Endothelial cell of umbilical vein (primary cell): ENCODE results near the gene SH3RF1. TPM values are rescaled to one million over a fixed set of nuclear protein-coding genes. Genes with fewer than 3 reads are reported as not detected.

Source experiments
- BruUV-seq: library from RNA; stranded (reverse); fragments of 400-500 nt; replicated peaks from 2 replicates; lab custom pipeline; 2021; lab: Mats Ljungman, UMichigan
- CTCF ChIA-PET: fragments of 300-600, 350-600 bp; sonication (Branson Sonifier 250); formaldehyde crosslinking; loops from one replicate; lab custom pipeline; 2021; ENCODE audit warnings: antibody characterized with exemption, inconsistent platforms; lab: Charles Lee
- POLR2A ChIA-PET: fragments of 300-600, 350-600 bp; sonication (Branson Sonifier 250); formaldehyde crosslinking; loops from one replicate; lab custom pipeline; 2021; ENCODE audit warnings: antibody characterized with exemption, inconsistent platforms; lab: Charles Lee
- DNase-seq: peaks from one replicate; pipeline ENCODE4 v3.0.0-alpha.2; 2011; ENCODE audit warnings: low read depth, low spot score
- FAIRE-seq: peaks from 2 replicates; lab custom pipeline; 2011; peaks lifted over from hg19 to GRCh38; lab: Jason Lieb, UNC
- H2AFZ ChIP-seq: 2 replicates; pipeline ENCODE4 v1.6.0; 2012; ENCODE audit warnings: low read depth, low read length, control low read depth, inconsistent platforms
- H3K27ac ChIP-seq: 2 replicates; pipeline ENCODE4 v1.5.1; 2011; ENCODE audit warnings: low read depth, mild to moderate bottlenecking, control low read depth, low read length, moderate library complexity; ENCODE audit not compliant: insufficient read depth
- H3K27me3 ChIP-seq, 2 experiments: 2 replicates each; pipeline versions ENCODE4 v1.6.0 to v1.6.1; 2011; ENCODE audit warnings: low read length in 2 of 2, mixed read lengths in 1 of 2; ENCODE audit not compliant: control insufficient read depth in 2 of 2, insufficient read depth in 2 of 2
- H3K36me3 ChIP-seq, 2 experiments: 2 replicates in 1 of 2; 3 replicates in 1 of 2; pipeline ENCODE4 v1.5.1; 2011; ENCODE audit warnings: low read length in 2 of 2, mild to moderate bottlenecking in 1 of 2, moderate library complexity in 1 of 2; ENCODE audit not compliant: control insufficient read depth in 2 of 2, insufficient read depth in 2 of 2; ENCODE audit errors: extremely low read depth in 1 of 2
- H3K4me1 ChIP-seq: 3 replicates; pipeline ENCODE4 v1.5.1; 2011; ENCODE audit warnings: mild to moderate bottlenecking, low read length; ENCODE audit not compliant: control insufficient read depth, insufficient read depth; ENCODE audit errors: extremely low read depth
- H3K4me2 ChIP-seq: 2 replicates; pipeline ENCODE4 v1.6.1; 2011; ENCODE audit warnings: low read length, control low read depth, mixed read lengths; ENCODE audit not compliant: insufficient read depth
- H3K4me3 ChIP-seq, 3 experiments: fragments of 200-600 bp in 1 of 3; sonication (generic), shearing (Covaris generic) in 1 of 3; replicated peaks in 1 of 3; 2 replicates each; pipeline ENCODE4 v1.5.1; 2011 to 2016; ENCODE audit warnings: control low read depth in 3 of 3, low read length in 3 of 3, mild to moderate bottlenecking in 2 of 3, inconsistent platforms in 1 of 3, low read depth in 1 of 3, moderate library complexity in 1 of 3; ENCODE audit not compliant: insufficient read depth in 1 of 3
- H3K79me2 ChIP-seq: 2 replicates; pipeline ENCODE4 v1.6.0; 2012; ENCODE audit warnings: low read length, inconsistent platforms; ENCODE audit not compliant: control insufficient read depth, insufficient read depth
- H3K9ac ChIP-seq: replicated peaks from 2 replicates; pipeline ENCODE3; 2011; ENCODE audit warnings: low read length, control low read depth; ENCODE audit not compliant: insufficient read depth; ENCODE audit errors: extremely low read depth
- H3K9me1 ChIP-seq: replicated peaks from 3 replicates; pipeline ENCODE4 v1.6.0; 2011; ENCODE audit warnings: mild to moderate bottlenecking, low read length; ENCODE audit not compliant: control insufficient read depth, insufficient read depth; ENCODE audit errors: extremely low read depth
- H3K9me3 ChIP-seq: replicated peaks from 2 replicates; pipeline ENCODE4 v1.5.1; 2012; ENCODE audit warnings: low read length, inconsistent platforms; ENCODE audit not compliant: control insufficient read depth, insufficient read depth
- H4K20me1 ChIP-seq: replicated peaks from 2 replicates; pipeline ENCODE3; 2011; ENCODE audit warnings: mild to moderate bottlenecking, low read length; ENCODE audit not compliant: control insufficient read depth, insufficient read depth; ENCODE audit errors: extremely low read depth
- EZH2 ChIP-seq: IDR thresholded peaks from 2 replicates; pipeline ENCODE4 v1.6.1; 2012; ENCODE audit warnings: borderline replicate concordance, low read depth, mild to moderate bottlenecking, moderate library complexity, low read length, inconsistent platforms; ENCODE audit not compliant: severe bottlenecking
- GATA2 ChIP-seq: IDR thresholded peaks from 2 replicates; pipeline ENCODE4 v1.7.0; 2011; ENCODE audit warnings: low read depth, mild to moderate bottlenecking, moderate library complexity, mixed read lengths, low read length; ENCODE audit not compliant: insufficient read length, insufficient read depth
- POLR2A ChIP-seq: IDR thresholded peaks from 2 replicates; pipeline ENCODE4 v1.6.1; 2012; ENCODE audit warnings: low read depth, mild to moderate bottlenecking, control low read depth, low read length
- POLR2AphosphoS5 ChIP-seq: IDR thresholded peaks from 2 replicates; pipeline ENCODE4 v1.6.1; 2012; ENCODE audit warnings: low read depth, mild to moderate bottlenecking, control low read depth, low read length, moderate library complexity; ENCODE audit not compliant: insufficient read depth
- dilution Hi-C: fragments of 300-500 bp; cut with MboI; formaldehyde crosslinking; loops from one replicate; pipeline ENCODE4 v1.15.0; 2019; ENCODE audit warnings: low sequenced_read_pairs; ENCODE audit not compliant: extremely low pct_ligation_motif_present
- intact Hi-C: fragments of 100-400 bp; cut with micrococcal nuclease; formaldehyde crosslinking; loops from one replicate; pipeline ENCODE4 v1.10.0; 2022
- polyA plus RNA-seq, 4 experiments: library from polyadenylated mRNA; depleted of rRNA in 3 of 4; stranded (reverse) in 3 of 4; unstranded in 1 of 4; fragments of >200 nt; gene quantifications; 2 replicates each; pipeline versions ENCODE4 v1.2.1 to v1.2.3, GENCODE V29; 2011 to 2012; ENCODE audit warnings: missing spikeins in 1 of 4
- total RNA-seq: library from RNA; stranded (reverse); gene quantifications from 2 replicates; pipeline ENCODE4 v1.2.3, GENCODE V29; 2021

Gene SH3RF1
- total and polyA plus RNA-seq, 2 donors (not counting 3 experiments of a cell fraction or from before 2014, with no cell fraction given), result 16.2 to 24.9 TPM

DNA sequence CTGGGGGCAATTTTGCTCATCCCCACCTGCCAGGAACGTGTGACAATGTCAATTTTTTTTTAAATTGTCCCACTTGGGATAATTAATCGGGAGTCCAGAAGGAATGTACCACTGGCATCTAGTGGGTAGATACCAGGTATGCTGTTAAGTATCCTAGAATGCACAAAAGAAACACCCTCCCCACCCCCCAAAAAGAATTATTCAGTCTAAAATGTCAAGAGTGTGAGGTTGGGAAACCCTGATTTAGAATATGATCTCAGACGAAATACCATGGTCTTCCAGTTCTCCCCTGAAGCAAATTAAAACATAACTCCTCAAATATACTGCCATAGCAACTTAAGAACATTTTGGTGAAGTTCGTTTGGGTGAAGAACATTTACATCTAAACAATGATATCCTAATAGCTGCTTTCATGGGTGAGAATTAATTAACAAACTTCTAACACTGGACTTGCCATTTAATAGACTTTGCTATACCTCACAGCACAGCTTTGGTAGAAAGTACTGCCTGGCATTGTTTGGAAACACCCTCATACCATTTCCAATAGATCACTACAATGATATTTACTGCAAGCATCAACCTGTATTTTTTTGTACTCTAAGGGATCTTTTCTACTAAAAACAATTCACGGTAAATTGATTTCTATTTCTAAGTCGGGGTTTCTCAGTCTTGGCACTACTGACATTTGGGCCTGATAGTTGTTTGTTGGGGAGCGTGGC is 36.5 kb downstream of the SH3RF1 start:
- ChIA-PET CTCF (no interaction called here), POLR2A (no interaction called here)
- TF ChIP-seq GATA2 (no peak), EZH2 (no peak), POLR2AphosphoS5 (no peak)
- H3K27me3 ChIP-seq, result no peaks in the 10 kb centered on the region
- H3K4me3 ChIP-seq, result no peak overlapping the region
- no peak overlapping the region for H3K9ac ChIP-seq
- no peak for FAIRE-seq
- H4K20me1 ChIP-seq, result peaks cover 3% of the 10 kb centered on the region
- H3K79me2 ChIP-seq, result peaks cover 73% of the 10 kb centered on the region
- H3K4me1 ChIP-seq, result peaks cover 28% of the 10 kb centered on the region
- no peak for DNase-seq
- H3K36me3 ChIP-seq, result no peaks in the 10 kb centered on the region
- no peak overlapping the region for H2AFZ ChIP-seq
- H3K9me1 ChIP-seq, result no peaks in the 10 kb centered on the region
- intact Hi-C loops (no loop called here), dilution Hi-C loops (no loop called here)
- no peak overlapping the region for H3K4me2 ChIP-seq
- H3K9me3 ChIP-seq, result no peaks in the 10 kb centered on the region
- no peak overlapping the region for H3K27ac ChIP-seq
- no TSS peak for BruUV-seq

DNA sequence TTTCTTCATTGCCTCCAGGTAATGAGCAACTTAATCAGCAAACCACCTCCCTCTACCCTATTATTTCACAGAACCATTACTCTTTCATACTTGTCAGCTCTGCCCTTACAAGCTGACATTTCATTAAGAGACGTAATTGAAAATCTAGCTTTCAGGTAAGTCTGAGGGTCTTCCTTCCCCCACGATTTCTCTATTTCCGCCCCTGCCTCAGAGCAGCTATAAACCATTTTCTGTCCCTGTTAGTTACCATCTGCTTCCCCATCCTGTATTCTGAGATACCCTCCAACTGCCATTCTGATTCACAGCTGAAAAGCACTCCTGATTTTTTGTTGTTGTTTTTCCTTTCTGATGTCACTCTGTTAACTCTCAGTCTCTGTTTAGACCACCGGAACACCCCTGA is 37.1 kb downstream of the SH3RF1 start:
- peaks cover 73% of the 10 kb centered on the region for H3K79me2 ChIP-seq
- H3K27ac ChIP-seq, result no peak overlapping the region
- intact Hi-C loops, result no loop called here
- POLR2A ChIA-PET, result no interaction called here
- no peak overlapping the region for H3K4me3 ChIP-seq
- DNase-seq (no peak), FAIRE-seq (no peak)
- CTCF ChIA-PET, result interaction anchor here (0.7 kb wide), 1 partner anchor 16 kb away, joined by 3 read pairs; no protein-coding TSS in a partner anchor
- BruUV-seq, result no TSS peak
- H3K27me3 ChIP-seq, result no peaks in the 10 kb centered on the region
- H2AFZ ChIP-seq, result no peak overlapping the region
- dilution Hi-C loops, result no loop called here
- H3K4me2 ChIP-seq, result no peak overlapping the region
- H3K9ac ChIP-seq, result no peak overlapping the region
- TF ChIP-seq EZH2 (no peak), POLR2A (no peak)
- no peaks in the 10 kb centered on the region for H3K36me3 ChIP-seq
- no peaks in the 10 kb centered on the region for H3K9me3 ChIP-seq
- H3K9me1 ChIP-seq, result no peaks in the 10 kb centered on the region
- peaks cover 25% of the 10 kb centered on the region for H3K4me1 ChIP-seq
- H4K20me1 ChIP-seq, result peaks cover 3% of the 10 kb centered on the region
